IPS-20b (cell line): ENCODE data around the gene CD27.
"Not testable (repeated sequence)": the region's sequence is repeated elsewhere in the genome, so short reads cannot be mapped to it uniquely, and the experiment has no call there.

Source experiments
- H3K27ac ChIP-seq: one replicate; pipeline ENCODE4 v1.5.1; 2013; ENCODE audit warnings: low read length
- H3K27me3 ChIP-seq: 2 replicates; pipeline ENCODE4 v1.6.1; 2013; ENCODE audit warnings: mild to moderate bottlenecking, low read length, inconsistent platforms; ENCODE audit not compliant: insufficient read depth
- H3K36me3 ChIP-seq: 2 replicates; pipeline ENCODE4 v1.6.1; 2013; ENCODE audit warnings: low read depth, mild to moderate bottlenecking, inconsistent platforms, low read length, moderate library complexity; ENCODE audit not compliant: insufficient read depth
- H3K4me1 ChIP-seq: 2 replicates; pipeline ENCODE4 v1.6.1; 2013; ENCODE audit warnings: mild to moderate bottlenecking, control low read depth, inconsistent platforms, low read length, moderate library complexity; ENCODE audit not compliant: insufficient read depth
- H3K4me3 ChIP-seq: 2 replicates; pipeline ENCODE4 v1.5.1; 2013; ENCODE audit warnings: mild to moderate bottlenecking, low read length, inconsistent platforms
- H3K9ac ChIP-seq: 2 replicates; pipeline ENCODE4 v1.6.1; 2013; ENCODE audit warnings: low read depth, mild to moderate bottlenecking, inconsistent platforms, low read length, moderate library complexity
- H3K9me3 ChIP-seq: 2 replicates; pipeline ENCODE4 v1.6.1; 2013; ENCODE audit warnings: mild to moderate bottlenecking, low read depth, low read length, inconsistent platforms; ENCODE audit not compliant: insufficient read depth

The CD27 gene

DNA sequence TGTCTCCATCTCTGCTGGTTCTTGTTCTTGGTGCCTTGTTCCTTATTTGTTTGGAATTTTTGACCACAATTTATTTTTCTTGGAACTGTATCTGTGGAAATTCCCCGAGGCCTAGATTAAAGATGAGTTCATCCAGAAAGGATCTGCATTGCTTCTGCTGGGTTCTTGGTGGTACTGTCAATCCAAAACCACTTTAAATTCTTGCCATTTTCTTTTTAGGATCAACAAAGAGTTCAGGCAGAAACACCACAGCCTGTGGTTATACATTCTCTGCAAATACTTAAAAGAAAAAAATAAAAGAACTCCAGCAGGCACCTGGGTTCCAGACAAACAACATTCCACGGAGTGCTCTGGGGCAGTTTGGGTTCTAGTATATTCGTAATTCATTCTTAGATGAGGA, 31.7 kb downstream of the CD27 start:
- H3K9ac ChIP-seq, result no peak overlapping the region
- no peaks in the 10 kb centered on the region for H3K9me3 ChIP-seq
- H3K4me1 ChIP-seq, result no peaks in the 10 kb centered on the region; the same call in 1 of the 2 replicates

DNA sequence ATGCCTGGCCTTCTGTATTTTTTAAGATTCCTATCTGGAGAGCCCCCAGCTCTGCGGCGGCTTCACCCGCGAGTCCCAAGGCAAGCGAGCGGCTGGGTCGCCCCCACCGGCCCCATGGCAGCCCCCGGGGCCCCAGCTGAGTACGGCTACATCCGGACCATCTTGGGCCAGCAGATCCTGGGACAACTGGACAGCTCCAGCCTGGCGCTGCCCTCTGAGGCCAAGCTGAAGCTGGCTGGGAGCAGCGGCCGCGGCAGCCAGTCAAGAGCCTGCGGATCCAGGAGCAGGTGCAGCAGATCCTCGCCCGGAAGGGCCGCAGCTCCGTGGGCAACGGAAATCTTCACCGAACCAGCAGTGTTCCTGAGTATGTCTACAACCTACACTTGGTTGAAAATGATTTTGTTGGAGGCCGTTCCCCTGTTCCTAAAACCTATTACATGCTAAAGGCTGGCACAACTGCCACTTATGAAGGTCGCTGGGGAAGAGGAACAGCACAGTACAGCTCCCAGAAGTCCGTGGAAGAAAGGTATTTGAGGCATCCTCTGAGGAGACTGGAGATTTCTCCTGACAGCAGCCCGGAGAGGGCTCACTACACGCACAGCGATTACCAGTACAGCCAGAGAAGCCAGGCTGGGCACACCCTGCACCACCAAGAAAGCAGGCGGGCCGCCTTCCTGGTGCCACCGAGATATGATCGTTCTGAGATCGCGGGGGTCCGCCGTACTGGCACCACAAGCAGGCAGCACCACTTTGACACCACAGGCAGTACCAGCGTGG, 33.0 kb downstream of the CD27 start:
- H3K9me3 ChIP-seq, H3K4me3 ChIP-seq, H3K9ac ChIP-seq, H3K36me3 ChIP-seq, H3K4me1 ChIP-seq, H3K27ac ChIP-seq, H3K27me3 ChIP-seq: not testable (repeated sequence)

More for the DNA sequence above, 31.7 kb downstream of the CD27 start:
- H3K27me3 ChIP-seq, result no peaks in the 10 kb centered on the region
- H3K36me3 ChIP-seq, result no peaks in the 10 kb centered on the region
- no peak overlapping the region for H3K27ac ChIP-seq
- H3K4me3 ChIP-seq, result no peak overlapping the region

DNA sequence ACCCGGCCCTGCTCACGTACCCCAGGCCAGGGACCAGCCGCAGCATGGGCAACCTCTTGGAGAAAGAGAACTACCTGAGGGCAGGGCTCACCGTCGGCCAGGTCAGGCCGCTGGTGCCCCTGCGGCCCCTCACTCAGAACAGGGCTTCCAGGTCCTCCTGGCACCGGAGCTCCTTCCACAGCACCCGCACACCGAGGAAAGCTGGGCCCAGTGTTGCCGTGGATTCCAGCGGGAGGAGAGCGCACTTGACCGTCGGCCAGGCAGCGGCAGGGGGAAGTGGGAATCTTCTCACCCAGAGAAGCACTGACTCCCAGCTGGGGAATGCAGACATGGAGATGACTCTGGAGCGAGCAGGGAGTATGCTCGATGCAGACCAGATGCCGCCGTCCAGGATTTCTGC, 33.7 kb downstream of the CD27 start:
- Histone ChIP-seq H3K4me3 (no peak overlapping the region), H3K36me3 (no peaks in the 10 kb centered on the region), H3K9me3 (no peaks in the 10 kb centered on the region), H3K9ac (no peak overlapping the region), H3K4me1 (no peaks in the 10 kb centered on the region), H3K27ac (no peak overlapping the region), H3K27me3 (no peaks in the 10 kb centered on the region)

DNA sequence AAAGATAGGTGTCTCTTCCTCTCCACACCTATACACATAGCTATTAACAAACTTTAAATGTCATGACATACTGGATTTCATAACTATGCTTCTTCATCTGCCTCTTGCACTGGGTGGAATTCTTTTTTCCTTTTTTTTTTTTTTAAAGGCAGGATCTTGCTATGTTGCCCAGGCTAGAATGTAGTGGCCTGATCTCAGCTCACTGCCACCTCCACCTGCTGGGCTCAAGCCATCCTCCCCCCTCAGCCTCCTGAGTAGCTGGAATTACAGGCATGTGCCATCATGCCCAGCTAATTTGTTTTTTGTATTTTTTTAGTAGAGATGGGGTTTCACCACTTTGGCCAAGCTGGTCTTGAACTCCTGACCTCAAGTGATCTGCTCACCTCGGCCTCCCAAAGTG, 43.5 kb downstream of the CD27 start:
- Histone ChIP-seq H3K27me3 (no peaks in the 10 kb centered on the region), H3K4me1 (peaks cover 3% of the 10 kb centered on the region; the same call in 1 of the 2 replicates), H3K27ac (no peak overlapping the region), H3K4me3 (no peak overlapping the region), H3K9me3 (no peaks in the 10 kb centered on the region), H3K9ac (no peak overlapping the region), H3K36me3 (peaks cover 14% of the 10 kb centered on the region)

DNA sequence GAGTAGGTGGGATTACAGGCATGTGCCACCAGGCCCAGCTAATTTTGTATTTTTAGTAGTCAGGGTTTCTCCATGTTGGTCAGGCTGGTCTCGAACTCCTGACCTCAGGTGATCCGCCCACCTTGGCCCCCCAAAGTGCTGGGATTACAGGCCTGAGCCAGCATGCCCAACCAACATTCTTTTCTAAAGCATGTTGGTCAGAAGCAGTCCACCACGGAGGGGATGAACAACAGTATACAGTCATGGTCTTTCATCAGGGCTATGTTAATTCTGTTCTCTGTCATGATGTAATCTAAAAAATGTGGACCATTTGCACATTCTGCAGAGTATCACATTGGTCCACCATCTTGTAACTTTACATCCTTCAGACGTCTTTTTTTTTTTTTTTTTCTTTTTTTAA, 44.7 kb downstream of the CD27 start:
- H3K9ac ChIP-seq, result no peak overlapping the region
- H3K4me1 ChIP-seq, result peaks cover 3% of the 10 kb centered on the region; the same call in 1 of the 2 replicates
- no peak overlapping the region for H3K4me3 ChIP-seq
- no peak overlapping the region for H3K27ac ChIP-seq
- peaks cover 14% of the 10 kb centered on the region for H3K36me3 ChIP-seq
- no peaks in the 10 kb centered on the region for H3K9me3 ChIP-seq
- H3K27me3 ChIP-seq, result no peaks in the 10 kb centered on the region

DNA sequence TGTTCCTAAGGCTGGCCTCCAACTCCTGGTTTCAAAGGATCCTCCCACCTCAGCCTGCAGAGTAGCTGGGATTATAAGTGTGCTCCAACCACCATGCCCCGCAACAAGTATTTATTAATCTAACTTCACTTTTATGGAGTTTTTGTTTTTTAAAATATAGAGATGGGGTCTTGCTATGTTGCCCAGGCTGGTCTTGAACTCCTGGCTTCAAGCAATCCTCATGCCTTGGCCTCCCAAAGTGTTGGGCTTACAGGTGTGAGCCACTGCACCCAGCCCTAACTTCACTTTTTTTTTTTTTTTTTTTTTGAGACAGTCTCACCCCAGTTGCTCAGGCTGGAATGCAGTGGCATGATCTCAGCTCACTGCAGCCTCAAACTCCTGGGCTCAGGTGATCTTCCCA, 45.9 kb downstream of the CD27 start:
- not testable (repeated sequence) for H3K27ac ChIP-seq, H3K4me1 ChIP-seq, H3K4me3 ChIP-seq, H3K9ac ChIP-seq, H3K27me3 ChIP-seq, H3K9me3 ChIP-seq
- peaks cover 22% of the 10 kb centered on the region for H3K36me3 ChIP-seq

DNA sequence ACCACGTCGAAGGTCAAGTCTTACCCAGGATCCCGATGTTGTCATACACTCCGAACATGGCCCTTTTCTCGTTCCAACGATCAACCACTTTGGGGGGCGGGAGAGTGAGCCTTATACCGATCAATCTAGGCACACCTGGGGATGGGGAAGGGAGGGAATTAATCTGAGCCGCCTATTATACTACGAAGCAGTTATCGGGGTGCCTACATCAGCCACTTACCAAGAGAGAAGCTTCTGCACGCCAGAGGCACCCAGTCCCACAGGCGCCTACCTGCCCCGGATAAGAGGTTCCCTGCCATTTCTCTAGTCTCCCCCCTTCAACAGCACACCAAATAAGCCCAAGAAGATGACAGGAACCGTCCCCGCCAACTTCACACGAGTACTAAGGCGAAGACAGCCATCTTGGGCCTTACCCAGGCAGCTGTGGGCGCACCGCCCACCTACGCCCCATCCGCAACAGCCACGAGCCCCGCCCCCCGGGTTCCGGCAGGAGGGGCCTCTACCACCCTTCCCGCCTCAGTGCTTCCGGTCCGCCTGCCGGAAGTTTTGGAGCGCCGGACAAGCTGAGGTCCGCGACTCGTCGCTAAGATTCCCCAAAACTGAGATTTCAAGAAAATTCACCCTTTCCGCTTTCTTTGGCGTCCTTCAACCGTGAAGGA, 48.2 kb downstream of the CD27 start, which contains the start of gene MRPL51:
Gene MRPL51, minus strand, starts transcription at position 425 of the 659 bp plus-strand sequence. Its CDS starts 126 bp downstream, at position 299.
- Histone ChIP-seq H3K4me3 (peak within 1 kb of the TSS; percentile 100), H3K27ac (peak within 1 kb of the TSS; percentile 100), H3K9ac (peak within 1 kb of the TSS; percentile 100), H3K4me1 (peaks cover 8% of the 10 kb centered on the region; the same call in 1 of the 2 replicates), H3K27me3 (no peaks in the 10 kb centered on the region), H3K9me3 (no peaks in the 10 kb centered on the region), H3K36me3 (peaks cover 44% of the 10 kb centered on the region)

DNA sequence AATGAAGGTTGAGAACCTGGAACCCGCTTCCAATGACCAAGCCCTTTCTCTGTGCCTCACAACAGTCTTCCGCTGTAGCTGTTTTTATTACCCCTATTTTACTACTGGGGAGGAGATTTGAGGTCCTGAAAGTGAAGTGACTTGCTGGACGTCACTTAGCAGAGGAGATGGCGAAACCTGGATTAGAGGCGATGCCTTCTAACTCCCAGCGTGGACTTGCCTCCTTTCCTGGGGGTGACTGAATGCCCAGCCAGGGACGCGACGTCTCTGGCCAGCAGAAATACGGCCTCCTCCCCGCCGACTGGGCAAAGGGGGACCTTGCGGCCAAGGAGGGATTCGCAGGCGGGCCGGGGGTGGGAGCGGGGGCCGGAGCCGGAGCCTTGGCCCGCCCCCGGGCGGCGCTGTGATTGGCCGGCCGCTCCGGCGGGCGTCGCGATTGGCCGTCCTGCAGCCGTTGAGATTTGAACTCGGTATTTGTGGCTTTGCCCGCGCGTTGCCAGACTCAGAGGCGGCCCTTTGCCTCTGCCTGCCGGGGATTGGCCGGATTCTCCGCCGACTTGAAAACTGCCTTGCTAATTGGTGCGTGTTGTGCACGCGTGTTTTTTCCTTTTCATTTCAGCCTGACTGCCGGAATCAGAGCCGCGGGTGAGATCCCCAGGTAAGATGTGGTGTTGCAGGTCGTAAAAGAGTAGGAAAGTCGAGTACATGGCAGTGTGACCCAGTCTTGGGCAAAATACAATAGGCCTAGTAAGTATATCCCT, 48.9 kb downstream of the CD27 start, which contains the start of gene NCAPD2:
Gene NCAPD2, plus strand, starts transcription at position 606 of the 761 bp plus-strand sequence. CDS start 997 bp downstream, outside the sequence.
- H3K27ac ChIP-seq, result peak within 1 kb of the TSS; percentile 100
- H3K9ac ChIP-seq, result peak within 1 kb of the TSS; percentile 100
- no peaks in the 10 kb centered on the region for H3K9me3 ChIP-seq
- H3K4me1 ChIP-seq, result peaks cover 8% of the 10 kb centered on the region; the same call in 1 of the 2 replicates
- H3K27me3 ChIP-seq, result no peaks in the 10 kb centered on the region
- peak within 1 kb of the TSS; percentile 100 for H3K4me3 ChIP-seq
- H3K36me3 ChIP-seq, result peaks cover 50% of the 10 kb centered on the region

DNA sequence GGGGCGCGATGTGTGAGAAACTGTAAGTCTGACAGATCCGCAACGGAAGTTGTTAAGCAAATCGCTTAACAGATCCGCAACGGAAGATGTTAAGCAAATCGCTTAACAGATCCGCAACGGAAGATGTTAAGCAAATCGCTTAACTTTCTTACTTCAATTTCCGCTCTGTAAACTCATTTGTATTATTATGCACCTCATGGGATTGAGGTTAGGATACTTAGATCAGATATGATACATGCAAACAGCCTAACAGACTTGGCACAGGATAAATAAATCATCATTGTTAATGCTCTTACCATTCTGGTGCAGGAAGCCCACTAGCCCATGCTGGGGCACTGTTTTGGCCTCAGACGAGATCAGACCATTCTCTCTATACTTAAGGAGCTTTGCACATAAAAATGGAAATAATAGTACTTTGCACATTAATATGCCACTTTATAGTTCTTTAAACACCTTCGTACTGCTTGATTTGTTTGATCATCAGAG, 49.5 kb downstream of the CD27 start:
- H3K9ac ChIP-seq, result peak overlapping the region; percentile 100
- H3K4me1 ChIP-seq, result peaks cover 8% of the 10 kb centered on the region; the same call in 1 of the 2 replicates
- H3K36me3 ChIP-seq, result peaks cover 56% of the 10 kb centered on the region
- H3K27me3 ChIP-seq, result no peaks in the 10 kb centered on the region
- H3K4me3 ChIP-seq, result peak overlapping the region; percentile 100
- H3K27ac ChIP-seq, result peak overlapping the region; percentile 97
- no peaks in the 10 kb centered on the region for H3K9me3 ChIP-seq

DNA sequence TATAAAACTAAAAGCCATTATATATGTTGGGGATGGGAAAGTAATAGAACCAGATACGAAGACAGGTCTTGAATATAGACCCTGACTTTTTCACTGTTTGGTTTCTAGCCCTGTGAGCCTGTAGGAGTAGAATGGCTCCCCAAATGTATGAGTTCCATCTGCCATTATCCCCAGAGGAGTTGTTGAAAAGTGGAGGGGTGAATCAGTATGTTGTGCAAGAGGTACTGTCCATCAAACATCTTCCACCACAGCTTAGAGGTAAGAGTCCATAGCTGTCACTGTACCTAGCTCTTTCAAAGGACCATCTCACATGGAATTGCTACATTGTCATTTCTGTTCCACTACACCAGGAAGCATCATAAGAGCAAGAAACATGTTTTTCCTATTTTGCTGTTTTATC, 50.2 kb downstream of the CD27 start:
- Histone ChIP-seq H3K9me3 (no peaks in the 10 kb centered on the region), H3K36me3 (peaks cover 63% of the 10 kb centered on the region), H3K27ac (no peak overlapping the region), H3K4me3 (peak overlapping the region; percentile 100), H3K27me3 (no peaks in the 10 kb centered on the region), H3K9ac (peak overlapping the region; percentile 100; the same call in 1 of the 2 replicates), H3K4me1 (peaks cover 8% of the 10 kb centered on the region; the same call in 1 of the 2 replicates)

DNA sequence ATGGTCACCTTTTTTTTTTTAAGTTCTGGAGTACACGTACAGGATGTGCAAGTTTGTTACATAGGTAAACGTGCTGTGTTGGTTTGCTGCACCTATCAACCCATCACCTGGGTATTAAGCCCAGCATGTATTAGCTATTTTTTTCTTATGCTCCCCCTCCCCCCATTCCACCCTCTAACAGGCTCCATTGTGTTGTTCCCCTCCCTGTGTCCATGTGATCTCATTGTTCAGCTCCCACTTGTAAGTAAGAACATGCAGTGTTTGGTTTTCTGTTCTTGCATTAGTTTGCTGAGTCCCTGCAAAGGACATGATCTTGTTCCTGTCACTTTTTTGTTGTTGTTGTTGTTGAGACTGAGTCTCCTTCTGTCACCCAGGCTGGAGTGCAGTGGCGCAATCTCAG, 52.5 kb downstream of the CD27 start:
- H3K27ac ChIP-seq, H3K4me1 ChIP-seq, H3K9ac ChIP-seq, H3K9me3 ChIP-seq, H3K27me3 ChIP-seq, H3K4me3 ChIP-seq: not testable (repeated sequence)
- H3K36me3 ChIP-seq, result peaks cover 68% of the 10 kb centered on the region
